ENCODE measurements around the gene FAM174C. TPM values are rescaled to one million over a fixed set of nuclear protein-coding genes. Genes with fewer than 3 reads are reported as not detected.

Gene FAM174C
- 27.6 and 35.5 TPM in 2 replicates for polyA plus RNA-seq (2014; cell fraction: cytosol; rRNA removed)
- 40.1 and 42.4 TPM in 2 replicates for polyA plus RNA-seq (2014; cell fraction: nucleus; rRNA removed)

- DNase-seq (ENCODE audit: low spot score): peak; percentile 96
These were observed at the start of gene FAM174C for GRCh38 chr19:1275260-1275975. Gene FAM174C, plus strand, starts transcription at chr19:1275530. Its CDS starts 20 bp downstream, at chr19:1275550.

- no peak for DNase-seq (ENCODE audit: low spot score)
These were observed 49.2 kb upstream of the FAM174C start for GRCh38 chr19:1226227-1226518.

GRCh38 chr19:1226522-1227303 is 48.6 kb upstream of the FAM174C start:
- DNase-seq (ENCODE audit: low spot score): no peak

GRCh38 chr19:1227304-1228054 is 47.9 kb upstream of the FAM174C start:
- DNase-seq (ENCODE audit: low spot score): no peak

GRCh38 chr19:1228161-1228957 is 47.0 kb upstream of the FAM174C start:
- DNase-seq (ENCODE audit: low spot score): no peak

GRCh38 chr19:1229056-1229923 is 46.0 kb upstream of the FAM174C start:
- no peak for DNase-seq (ENCODE audit: low spot score)

- no peak for DNase-seq (ENCODE audit: low spot score)
These were observed 45.2 kb upstream of the FAM174C start for GRCh38 chr19:1229924-1230782.

- DNase-seq (ENCODE audit: low spot score): no peak
These were observed 44.4 kb upstream of the FAM174C start for GRCh38 chr19:1230783-1231489.

- DNase-seq (ENCODE audit: low spot score): no peak
These were observed 43.3 kb upstream of the FAM174C start for GRCh38 chr19:1231729-1232637.

GRCh38 chr19:1232652-1233072 is 42.7 kb upstream of the FAM174C start:
- no peak for DNase-seq (ENCODE audit: low spot score)

GRCh38 chr19:1233115-1233667 is 42.1 kb upstream of the FAM174C start:
- no peak for DNase-seq (ENCODE audit: low spot score)

- DNase-seq (ENCODE audit: low spot score): no peak
These were observed 41.0 kb upstream of the FAM174C start for GRCh38 chr19:1234051-1234954.

- no peak for DNase-seq (ENCODE audit: low spot score)
These were observed 40.4 kb upstream of the FAM174C start for GRCh38 chr19:1234955-1235380.

GRCh38 chr19:1235625-1236538 is 39.4 kb upstream of the FAM174C start:
- DNase-seq (ENCODE audit: low spot score): no peak

GRCh38 chr19:1236576-1236975 is 38.8 kb upstream of the FAM174C start:
- DNase-seq (ENCODE audit: low spot score): peak; percentile 64

All from SK-N-DZ (cell line).